Trophoblast cell (in vitro differentiated cells and primary cell): ENCODE data around the gene RHCE.
"Not testable (repeated sequence)": the region's sequence is repeated elsewhere in the genome, so short reads cannot be mapped to it uniquely, and the experiment has no call there.

Experiments used
- DNase-seq, 2 donors: peaks; one replicate each; pipeline ENCODE4 v3.0.0-alpha.2; 2016
- H2AFZ ChIP-seq: 2 replicates; pipeline ENCODE4 v1.6.1; 2013; ENCODE audit warnings: low read length, moderate library complexity, mild to moderate bottlenecking; ENCODE audit not compliant: insufficient read depth, poor library complexity
- H2AK5ac ChIP-seq: 2 replicates; pipeline ENCODE4 v1.6.1; 2013; ENCODE audit warnings: mild to moderate bottlenecking, low read length
- H2BK120ac ChIP-seq: 2 replicates; pipeline ENCODE4 v1.6.1; 2013; ENCODE audit warnings: low read length, mild to moderate bottlenecking, moderate library complexity; ENCODE audit not compliant: insufficient read depth, poor library complexity
- H2BK12ac ChIP-seq: 2 replicates; pipeline ENCODE4 v1.6.1; 2013; ENCODE audit warnings: mild to moderate bottlenecking, low read length, moderate library complexity
- H2BK5ac ChIP-seq: 2 replicates; pipeline ENCODE4 v1.6.1; 2013; ENCODE audit warnings: low read length, low read depth, moderate library complexity, mild to moderate bottlenecking; ENCODE audit not compliant: poor library complexity
- H3K14ac ChIP-seq: 2 replicates; pipeline ENCODE4 v1.6.1; 2013; ENCODE audit warnings: mild to moderate bottlenecking, low read length
- H3K18ac ChIP-seq: 2 replicates; pipeline ENCODE4 v1.6.1; 2013; ENCODE audit warnings: mild to moderate bottlenecking, low read length
- H3K23ac ChIP-seq: 2 replicates; pipeline ENCODE4 v1.6.1; 2013; ENCODE audit warnings: low read length
- H3K27ac ChIP-seq: 2 replicates; pipeline ENCODE4 v1.5.1; 2013; ENCODE audit warnings: low read depth, mild to moderate bottlenecking, inconsistent platforms, low read length, moderate library complexity
- H3K27me3 ChIP-seq: 2 replicates; pipeline ENCODE4 v1.6.1; 2013; ENCODE audit warnings: inconsistent platforms, mild to moderate bottlenecking, low read length, moderate library complexity; ENCODE audit not compliant: insufficient read depth
- H3K36me3 ChIP-seq, 2 experiments: 1 replicate in 1 of 2; 2 replicates in 1 of 2; pipeline ENCODE4 v1.6.1; 2013; ENCODE audit warnings: low read length in 2 of 2, mild to moderate bottlenecking in 2 of 2, moderate library complexity in 1 of 2; ENCODE audit not compliant: insufficient read depth in 2 of 2, control insufficient read depth in 1 of 2
- H3K4ac ChIP-seq: 2 replicates; pipeline ENCODE4 v1.6.1; 2013; ENCODE audit warnings: low read depth, mild to moderate bottlenecking, low read length, moderate library complexity
- H3K4me1 ChIP-seq, 2 experiments: 1 replicate in 1 of 2; 2 replicates in 1 of 2; pipeline ENCODE4 v1.6.1; 2013; ENCODE audit warnings: low read length in 2 of 2, mild to moderate bottlenecking in 2 of 2, moderate library complexity in 1 of 2; ENCODE audit not compliant: insufficient read depth in 2 of 2, control insufficient read depth in 1 of 2
- H3K4me2 ChIP-seq: 2 replicates; pipeline ENCODE4 v1.6.1; 2013; ENCODE audit warnings: inconsistent platforms, mild to moderate bottlenecking, low read length, moderate library complexity
- H3K4me3 ChIP-seq: 2 replicates; pipeline ENCODE4 v1.5.1; 2013; ENCODE audit warnings: mild to moderate bottlenecking, low read depth, low read length, inconsistent platforms
- H3K79me1 ChIP-seq: one replicate; pipeline ENCODE4 v1.6.1; 2013; ENCODE audit warnings: low read length
- H3K79me2 ChIP-seq: 2 replicates; pipeline ENCODE4 v1.6.1; 2013; ENCODE audit warnings: low read length, mild to moderate bottlenecking; ENCODE audit not compliant: control insufficient read depth, insufficient read depth, poor library complexity
- H3K9ac ChIP-seq: 2 replicates; pipeline ENCODE4 v1.6.1; 2013; ENCODE audit warnings: mild to moderate bottlenecking, low read length
- H3K9me3 ChIP-seq: 2 replicates; pipeline ENCODE4 v1.6.1; 2013; ENCODE audit warnings: low read depth, mild to moderate bottlenecking, control low read depth, inconsistent platforms, low read length; ENCODE audit not compliant: insufficient read depth
- H4K12ac ChIP-seq: 2 replicates; pipeline ENCODE4 v1.6.1; 2013; ENCODE audit warnings: low read depth, mild to moderate bottlenecking, low read length, moderate library complexity
- H4K8ac ChIP-seq: 2 replicates; pipeline ENCODE4 v1.6.1; 2013; ENCODE audit warnings: low read depth, mild to moderate bottlenecking, low read length, moderate library complexity
- H4K91ac ChIP-seq: one replicate; pipeline ENCODE4 v1.6.1; 2013; ENCODE audit warnings: low read depth, mild to moderate bottlenecking, low read length, moderate library complexity
- WGBS: extraction: QIAGEN DNeasy Blood & Tissue Kit; methylation state at CpG from one replicate; pipeline ENCODE4 v1.1.7; 2013; ENCODE audit warnings: missing lambda C conversion rate; ENCODE audit not compliant: insufficient read length, insufficient coverage; ENCODE audit errors: extremely low coverage; 5-methylcytosine and 5-hydroxymethylcytosine counted together

RHCE gene

GRCh38 chr1:25450891-25451290, 30.3 kb upstream of the RHCE start:
- Histone ChIP-seq H4K8ac (no peak overlapping the region), H3K23ac (no peak overlapping the region), H3K4me3 (no peak overlapping the region), H3K79me1 (no peaks in the 10 kb centered on the region), H2BK12ac (no peak overlapping the region), H3K18ac (no peak overlapping the region), H2BK5ac (no peak overlapping the region), H3K4ac (no peak overlapping the region), H3K9me3 (no peaks in the 10 kb centered on the region), H2AFZ (no peak overlapping the region), H4K91ac (no peak overlapping the region), H3K79me2 (no peaks in the 10 kb centered on the region), H3K4me1 (no peaks in the 10 kb centered on the region), H3K9ac (no peak overlapping the region), H3K4me2 (no peak overlapping the region), H2AK5ac (no peak overlapping the region), H3K27ac (no peak overlapping the region), H3K36me3 (peaks cover 5 to 9% of the 10 kb centered on the region in 2 experiments), H4K12ac (no peak overlapping the region), H3K27me3 (no peaks in the 10 kb centered on the region), H2BK120ac (no peak overlapping the region), H3K14ac (no peak overlapping the region)
- no CpG with 5 or more reads among the region's 2 CpGs for WGBS
- DNase-seq, result no peak

- H3K14ac ChIP-seq, result no peak overlapping the region
- H3K27ac ChIP-seq, result no peak overlapping the region
- DNase-seq, result no peak
- H3K79me2 ChIP-seq, result no peaks in the 10 kb centered on the region
- no peak overlapping the region for H3K23ac ChIP-seq
- H2BK120ac ChIP-seq, result no peak overlapping the region
- H2BK5ac ChIP-seq, result no peak overlapping the region
- no peaks in the 10 kb centered on the region for H3K27me3 ChIP-seq
- H3K9me3 ChIP-seq, result no peaks in the 10 kb centered on the region
- H4K91ac ChIP-seq, result no peak overlapping the region
- H4K12ac ChIP-seq, result no peak overlapping the region
- no peak overlapping the region for H4K8ac ChIP-seq
- no peak overlapping the region for H2AFZ ChIP-seq
- H2BK12ac ChIP-seq, result no peak overlapping the region
- peaks cover 3 to 6% of the 10 kb centered on the region in 2 experiments for H3K36me3 ChIP-seq
- H3K4me3 ChIP-seq, result no peak overlapping the region
- H3K79me1 ChIP-seq, result no peaks in the 10 kb centered on the region
- H2AK5ac ChIP-seq, result no peak overlapping the region
- no peak overlapping the region for H3K4ac ChIP-seq
- H3K9ac ChIP-seq, result no peak overlapping the region
- no peak overlapping the region for H3K18ac ChIP-seq
- no peaks in the 10 kb centered on the region for H3K4me1 ChIP-seq
- H3K4me2 ChIP-seq, result no peak overlapping the region
Observed at GRCh38 chr1:25447547-25447946, 26.9 kb upstream of the RHCE start.

- Histone ChIP-seq H3K4me2 (no peak overlapping the region), H2BK120ac (no peak overlapping the region), H2AFZ (no peak overlapping the region), H3K18ac (no peak overlapping the region), H3K4me1 (peaks cover 0 to 2% of the 10 kb centered on the region in 2 experiments), H3K9me3 (no peaks in the 10 kb centered on the region), H3K36me3 (peaks cover 3 to 6% of the 10 kb centered on the region in 2 experiments), H2BK5ac (no peak overlapping the region), H3K27me3 (no peaks in the 10 kb centered on the region), H3K23ac (no peak overlapping the region), H2BK12ac (no peak overlapping the region), H3K79me2 (no peaks in the 10 kb centered on the region), H4K91ac (no peak overlapping the region), H3K14ac (no peak overlapping the region), H3K79me1 (no peaks in the 10 kb centered on the region), H4K12ac (no peak overlapping the region), H3K27ac (no peak overlapping the region), H3K4ac (no peak overlapping the region), H2AK5ac (no peak overlapping the region), H4K8ac (no peak overlapping the region), H3K9ac (no peak overlapping the region), H3K4me3 (no peak overlapping the region)
- DNase-seq, result no peak
- no CpG with 5 or more reads among the region's 2 CpGs for WGBS
Observed at GRCh38 chr1:25445993-25446538, 25.4 kb upstream of the RHCE start.

- H3K79me2 ChIP-seq, H3K79me1 ChIP-seq, H3K4ac ChIP-seq, H2BK12ac ChIP-seq, H4K91ac ChIP-seq, H3K9me3 ChIP-seq, H2BK5ac ChIP-seq, H3K4me1 ChIP-seq, H3K18ac ChIP-seq, H4K8ac ChIP-seq, H3K4me2 ChIP-seq, H3K9ac ChIP-seq, H3K4me3 ChIP-seq, H2AFZ ChIP-seq, DNase-seq, H3K36me3 ChIP-seq, H3K27ac ChIP-seq, H3K23ac ChIP-seq, H2AK5ac ChIP-seq, H3K14ac ChIP-seq, H2BK120ac ChIP-seq, H4K12ac ChIP-seq, H3K27me3 ChIP-seq: not testable (repeated sequence)
- WGBS, result no CpG with 5 or more reads among the region's 5 CpGs
Observed at GRCh38 chr1:25444604-25445003, 24.0 kb upstream of the RHCE start.
